PC-9 (cell line): ENCODE results near the gene AGAP2. TPM values are rescaled to one million over a fixed set of nuclear protein-coding genes. Genes with fewer than 3 reads are reported as not detected.

ENCODE experiments used
- BruUV-seq: library from RNA; stranded (reverse); fragments of 400-500 nt; replicated peaks from 2 replicates; lab custom pipeline; 2021; lab: Mats Ljungman, UMichigan
- CTCF ChIA-PET: fragments of 300-600 bp; sonication (Branson Sonifier 250); formaldehyde crosslinking; loops from one replicate; lab custom pipeline; 2022; ENCODE audit warnings: antibody characterized with exemption; lab: Charles Lee
- POLR2A ChIA-PET: fragments of 300-600 bp; sonication (Branson Sonifier 250); formaldehyde crosslinking; loops from one replicate; lab custom pipeline; 2022; ENCODE audit warnings: antibody characterized with exemption; ENCODE audit not compliant: unreplicated experiment; lab: Charles Lee
- DNase-seq, 2 experiments: peaks; one replicate each; pipeline versions ENCODE4 v3.0.0 to v3.0.0-alpha.2; 2015 to 2022; ENCODE audit warnings: mixed read lengths in 1 of 2
- H2AFZ ChIP-seq: fragments of 200-600 bp; sonication (generic); 2 replicates; pipeline ENCODE4 v1.8.1; 2017; ENCODE audit warnings: antibody characterized with exemption
- H3F3A ChIP-seq: fragments of 200-600 bp; sonication (generic); 2 replicates; pipeline ENCODE4 v1.8.1; 2017; ENCODE audit warnings: antibody characterized with exemption, mild to moderate bottlenecking, low read depth; ENCODE audit not compliant: insufficient read depth
- H3K27ac ChIP-seq: fragments of 200-600 bp; sonication (generic); 2 replicates; pipeline ENCODE4 v1.6.1; 2016; ENCODE audit warnings: mixed run types
- H3K27me3 ChIP-seq: fragments of 200-600 bp; sonication (generic); 2 replicates; pipeline ENCODE4 v1.6.1; 2016; ENCODE audit warnings: low read depth, mixed run types; ENCODE audit not compliant: insufficient read depth
- H3K36me3 ChIP-seq: fragments of 200-600 bp; sonication (generic); 2 replicates; pipeline ENCODE4 v1.6.1; 2016; ENCODE audit warnings: low read depth, mixed run types
- H3K4me1 ChIP-seq: fragments of 200-600 bp; sonication (generic); replicated peaks from 2 replicates; pipeline ENCODE4 v1.6.1; 2016; ENCODE audit warnings: mixed run types; ENCODE audit not compliant: insufficient read depth
- H3K4me2 ChIP-seq: fragments of 200-600 bp; sonication (generic); 2 replicates; pipeline ENCODE4 v1.6.1; 2017; ENCODE audit warnings: mixed run types
- H3K4me3 ChIP-seq: fragments of 200-600 bp; sonication (generic); 2 replicates; pipeline ENCODE4 v1.6.1; 2016; ENCODE audit warnings: mixed run types
- H3K79me2 ChIP-seq: fragments of 200-600 bp; sonication (generic); 2 replicates; pipeline ENCODE4 v1.6.1; 2017; ENCODE audit warnings: low read depth, mixed run types
- H3K9me2 ChIP-seq: fragments of 200-600 bp; sonication (generic); 2 replicates; pipeline ENCODE4 v1.8.1; 2017; ENCODE audit warnings: mild to moderate bottlenecking; ENCODE audit not compliant: insufficient read depth
- H3K9me3 ChIP-seq: fragments of 200-600 bp; sonication (generic); 2 replicates; pipeline ENCODE4 v1.8.1; 2016; ENCODE audit warnings: low read depth; ENCODE audit not compliant: insufficient read depth
- H4K20me1 ChIP-seq: fragments of 200-600 bp; sonication (generic); 2 replicates; pipeline ENCODE4 v1.8.1; 2017; ENCODE audit not compliant: insufficient read depth
- CTCF ChIP-seq: fragments of 200-600 bp; sonication (generic); conservative IDR thresholded peaks from 2 replicates; pipeline ENCODE4 v1.6.1; 2017; ENCODE audit warnings: mixed run types, antibody characterized with exemption, mild to moderate bottlenecking, moderate library complexity
- EZH2 ChIP-seq: fragments of 200-600 bp; sonication (generic); IDR thresholded peaks from 2 replicates; pipeline ENCODE4 v1.8.0; 2017; ENCODE audit warnings: antibody characterized with exemption, low read depth
- intact Hi-C: fragments of 100-400 bp; cut with micrococcal nuclease; formaldehyde crosslinking; loops from one replicate; pipeline ENCODE4 v1.10.0; 2022; ENCODE audit not compliant: unreplicated experiment
- total RNA-seq: library from RNA; stranded (reverse); gene quantifications from 2 replicates; pipeline ENCODE4 v1.2.3, GENCODE V29; 2021

Gene AGAP2
- total RNA-seq, 1 experiment from 2014 or later: 0.50 TPM

DNA sequence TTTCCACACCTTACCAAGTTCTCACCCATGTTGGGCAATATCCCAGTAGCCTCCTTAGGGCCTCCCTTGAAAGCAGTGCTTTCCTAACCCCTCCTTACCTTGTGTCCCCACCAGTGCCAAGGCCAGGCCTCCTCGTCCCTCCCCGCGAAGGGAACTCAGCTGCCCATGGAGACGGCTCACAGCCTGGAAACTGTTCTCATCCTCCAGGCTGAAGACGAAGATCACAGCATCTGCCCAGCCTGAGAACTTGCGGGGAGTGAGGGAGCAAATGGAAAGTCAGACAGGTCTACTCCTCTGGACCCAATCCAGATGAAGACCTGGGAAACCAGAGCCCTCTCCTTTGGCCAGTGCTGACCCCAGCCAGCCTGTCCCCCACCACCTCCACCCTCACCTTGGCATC lies 4.6 kb downstream of the AGAP2 start:
- no peak overlapping the region for H3K4me3 ChIP-seq
- no peaks in the 10 kb centered on the region for H3K36me3 ChIP-seq
- H4K20me1 ChIP-seq: no peaks in the 10 kb centered on the region
- H3K9me2 ChIP-seq: no peaks in the 10 kb centered on the region
- no peak overlapping the region for H3K27ac ChIP-seq
- H3K27me3 ChIP-seq: peaks cover 22% of the 10 kb centered on the region
- H3K9me3 ChIP-seq: no peaks in the 10 kb centered on the region
- no peak overlapping the region for H2AFZ ChIP-seq
- no peaks in the 10 kb centered on the region for H3K4me1 ChIP-seq
- H3K79me2 ChIP-seq: no peaks in the 10 kb centered on the region
- BruUV-seq: no TSS peak
- ChIA-PET CTCF (no interaction called here), POLR2A (no interaction called here)
- intact Hi-C loops: no loop called here
- TF ChIP-seq CTCF (no peak), EZH2 (no peak)
- peaks cover 5% of the 10 kb centered on the region; the same call in 1 of the 2 replicates for H3F3A ChIP-seq
- no peak overlapping the region for H3K4me2 ChIP-seq
- DNase-seq: no peak

DNA sequence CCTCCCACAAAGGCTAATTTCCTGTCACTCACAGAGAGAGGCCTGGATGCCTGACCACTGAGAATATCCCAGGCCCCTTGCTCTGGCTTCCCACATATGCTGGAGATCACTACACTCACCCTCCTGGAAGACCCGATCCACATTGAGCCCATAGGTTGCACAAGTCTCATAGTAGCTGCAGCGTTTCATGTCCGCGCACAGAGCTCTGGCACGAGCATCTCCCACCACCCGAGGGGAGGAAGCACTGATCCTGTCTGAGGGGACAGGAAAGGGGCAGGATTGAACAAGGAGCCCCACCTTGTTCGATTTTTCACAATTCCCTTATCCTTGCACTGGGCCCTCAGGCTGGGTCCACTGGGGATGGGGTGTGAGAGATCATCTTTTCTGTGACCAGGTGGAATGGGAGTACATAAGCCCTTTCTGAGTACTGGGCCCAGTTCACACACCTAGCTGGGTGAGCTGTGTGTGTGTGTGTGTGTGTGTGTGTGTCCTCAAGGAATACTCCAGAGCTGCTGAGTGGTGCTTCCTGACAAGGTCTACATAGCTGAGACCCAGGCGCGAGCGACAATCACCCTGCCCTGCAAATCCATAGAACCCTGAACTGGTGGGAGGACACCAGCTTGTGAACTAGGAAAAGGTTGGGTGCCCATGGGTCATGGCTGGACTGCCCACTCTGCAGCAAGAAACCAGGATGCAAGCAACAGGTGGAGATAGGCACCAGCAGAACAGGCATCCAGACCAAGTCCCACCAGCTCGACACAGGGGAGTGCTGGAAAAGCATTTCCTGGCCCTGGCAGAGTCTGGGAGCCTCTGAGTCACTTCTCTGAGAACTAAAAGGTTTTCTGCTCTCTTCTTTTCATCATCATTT lies 5.6 kb downstream of the AGAP2 start:
- peaks cover 5% of the 10 kb centered on the region; the same call in 1 of the 2 replicates for H3F3A ChIP-seq
- H3K27ac ChIP-seq: no peak overlapping the region
- no peaks in the 10 kb centered on the region for H3K4me1 ChIP-seq
- H2AFZ ChIP-seq: no peak overlapping the region
- no peak overlapping the region for H3K4me2 ChIP-seq
- H3K9me2 ChIP-seq: no peaks in the 10 kb centered on the region
- no peaks in the 10 kb centered on the region for H3K9me3 ChIP-seq
- no peak for TF ChIP-seq CTCF
- no peak for TF ChIP-seq EZH2
- intact Hi-C loops: no loop called here
- peaks cover 22% of the 10 kb centered on the region for H3K27me3 ChIP-seq
- ChIA-PET CTCF (no interaction called here), POLR2A (no interaction called here)
- no peak for DNase-seq
- no peaks in the 10 kb centered on the region for H3K79me2 ChIP-seq
- H3K36me3 ChIP-seq: no peaks in the 10 kb centered on the region
- BruUV-seq: no TSS peak
- H4K20me1 ChIP-seq: no peaks in the 10 kb centered on the region
- no peak overlapping the region for H3K4me3 ChIP-seq

DNA sequence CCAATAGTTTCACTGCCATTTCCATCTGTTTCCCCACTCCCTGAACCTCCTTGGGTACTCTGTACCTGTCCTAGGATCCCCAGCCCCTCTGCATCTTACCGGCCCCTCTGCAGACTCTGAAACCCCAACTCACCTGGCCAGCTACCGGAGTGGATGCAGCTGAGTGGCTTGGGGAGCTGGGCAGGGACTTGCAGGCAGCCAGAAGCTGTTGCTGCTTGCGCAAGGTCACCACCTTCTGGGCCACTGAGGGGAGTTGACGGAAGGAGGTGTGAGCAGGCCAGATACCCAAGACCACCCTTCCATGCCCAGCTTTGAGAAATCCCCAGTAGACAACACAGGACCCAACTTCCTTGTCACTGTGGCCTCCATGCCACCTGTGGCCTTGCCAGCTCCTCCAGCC lies 6.3 kb downstream of the AGAP2 start:
- BruUV-seq: no TSS peak
- Histone ChIP-seq H3K4me3 (no peak overlapping the region), H3K9me2 (no peaks in the 10 kb centered on the region), H3K27ac (no peak overlapping the region), H2AFZ (no peak overlapping the region), H3F3A (peaks cover 5% of the 10 kb centered on the region; the same call in 1 of the 2 replicates), H3K4me1 (no peaks in the 10 kb centered on the region), H3K27me3 (peaks cover 22% of the 10 kb centered on the region), H3K4me2 (no peak overlapping the region), H4K20me1 (no peaks in the 10 kb centered on the region), H3K79me2 (no peaks in the 10 kb centered on the region), H3K9me3 (no peaks in the 10 kb centered on the region), H3K36me3 (no peaks in the 10 kb centered on the region)
- DNase-seq: no peak
- ChIA-PET POLR2A (no interaction called here), CTCF (no interaction called here)
- TF ChIP-seq EZH2 (no peak), CTCF (no peak)
- intact Hi-C loops: no loop called here
